Measurements from ENCODE around the gene LIME1. TPM values are rescaled to one million over a fixed set of nuclear protein-coding genes. Genes with fewer than 3 reads are reported as not detected.

The LIME1 gene
- total and polyA plus RNA-seq, 2 of the 8 experiments (the other 6 are each of a cell fraction or from before 2014, with no cell fraction given), result 4.5 to 5.9 TPM

- TF ChIP-seq RBBP5 (IDR thresholded peaks at IDR 0.05; ENCODE audit: borderline replicate concordance, low read depth, low read length) (no peak), SRF (IDR thresholded peaks at IDR 0.05; ENCODE audit: low read depth, low read length) (no peak), POLR2A (IDR thresholded peaks at IDR 0.05; ENCODE audit: control extremely low read depth in 1 of 2, low read depth in 2 of 2, low read length in 2 of 2) (no peak), SIN3A (conservative IDR thresholded peaks at IDR 0.05 in 1 of 2, IDR thresholded peaks at IDR 0.05 in 1 of 2; ENCODE audit: low read depth in 1 of 2, low read length in 2 of 2) (no peak)
Measured at GRCh38 chr20:63772781-63773518, 36.5 kb downstream of the LIME1 start (continued).
